ENCODE data around the gene PON3. TPM values are rescaled to one million over a fixed set of nuclear protein-coding genes. Genes with fewer than 3 reads are reported as not detected.

PON3 gene
- total RNA-seq (1 to 10 TPM in 1 of 2 donors, under 1 TPM in 1; 0.55 to 5.5 TPM), polyA plus RNA-seq (1 to 10 TPM in 1 of 2 donors, not detected in 1; 2.5 TPM)
- long read RNA-seq, donor 1, partial matches to known transcripts: 0 of 3 reads
- long read RNA-seq, donor 1, other reads (novel, unspliced or antisense): 3 of 3 reads
- long read RNA-seq, donor 2, partial matches to known transcripts: 0 of 1 reads
- long read RNA-seq, donor 2, other reads (novel, unspliced or antisense): 1 of 1 reads

- ATAC-seq (ENCODE audit: low FRiP score) (peak; percentile 47), DNase-seq (peak in 1 of 2 donors; percentile 47)
- H3K9me3 ChIP-seq (ENCODE audit: control insufficient read depth, low read length): no peaks in the 10 kb centered on the region
- no peaks in the 10 kb centered on the region for H3K36me3 ChIP-seq (ENCODE audit: control insufficient read depth in 1 of 2, insufficient read depth in 2 of 2, low read length in 1 of 2)
- intact Hi-C loops (cut with DNase I): no loop called here
- H3K27ac ChIP-seq (ENCODE audit: low read depth in 1 of 2, low read length in 2 of 2): no peak within 1 kb of the TSS
- H3K4me1 ChIP-seq (ENCODE audit: control insufficient read depth in 1 of 2, insufficient read depth in 2 of 2, low read length in 2 of 2): no peaks in the 10 kb centered on the region
- no peaks in the 10 kb centered on the region for H3K27me3 ChIP-seq (ENCODE audit: control insufficient read depth in 1 of 2, insufficient read depth in 2 of 2, low read length in 1 of 2)
- WGBS, 2 donors: 7% methylated on average over 53 to 68 of the region's 68 CpGs
- peak within 1 kb of the TSS in 1 of 2 donors; percentile 36 for H3K4me3 ChIP-seq (ENCODE audit: low read length in 2 of 2)
Observed at GRCh38 chr7:95396136-95397032, at the start of gene PON3. TSS of gene PON3 (minus strand) at chr7:95396375. CDS start at chr7:95396350, 25 bp downstream.

DNA sequence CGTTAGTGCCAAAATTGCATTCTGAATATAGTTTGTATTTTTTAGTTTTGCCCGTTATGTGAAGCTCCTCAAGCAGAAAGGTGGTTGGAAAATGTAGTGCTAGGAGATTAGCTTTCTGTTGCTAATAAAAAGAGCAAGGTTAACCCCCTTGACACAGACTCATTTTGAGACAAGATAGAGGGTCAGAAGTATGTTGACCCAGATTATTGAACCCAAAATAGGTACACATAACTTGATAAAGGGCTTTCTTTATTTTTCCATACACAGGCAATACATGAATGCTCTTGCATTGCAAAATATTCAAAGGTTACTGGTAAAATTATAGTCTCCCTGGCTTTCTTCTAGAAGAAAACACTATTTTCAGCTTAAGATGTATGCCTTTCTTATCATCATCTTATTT is 48.6 kb upstream of the PON3 start:
- Histone ChIP-seq H3K4me3 (ENCODE audit: low read length in 2 of 2) (no peak overlapping the region), H3K27ac (ENCODE audit: low read depth in 1 of 2, low read length in 2 of 2) (no peak overlapping the region), H3K27me3 (ENCODE audit: control insufficient read depth in 1 of 2, insufficient read depth in 2 of 2, low read length in 1 of 2) (no peaks in the 10 kb centered on the region), H3K36me3 (ENCODE audit: control insufficient read depth in 1 of 2, insufficient read depth in 2 of 2, low read length in 1 of 2) (no peaks in the 10 kb centered on the region), H3K9me3 (ENCODE audit: control insufficient read depth, low read length) (no peaks in the 10 kb centered on the region), H3K4me1 (ENCODE audit: control insufficient read depth in 1 of 2, insufficient read depth in 2 of 2, low read length in 2 of 2) (no peaks in the 10 kb centered on the region)
- intact Hi-C loops (cut with DNase I): no loop called here
- no peak for DNase-seq
- WGBS, 2 donors: 50 to 61% methylated on average over 2 of the region's 2 CpGs
- no peak for ATAC-seq (ENCODE audit: low FRiP score)

GRCh38 chr7:95441042-95441823 is 45.1 kb upstream of the PON3 start:
- WGBS, 2 donors: 80 to 91% methylated on average over 7 of the region's 7 CpGs
- no peaks in the 10 kb centered on the region for H3K4me1 ChIP-seq (ENCODE audit: control insufficient read depth in 1 of 2, insufficient read depth in 2 of 2, low read length in 2 of 2)
- ATAC-seq (ENCODE audit: low FRiP score) (no peak), DNase-seq (no peak)
- no peaks in the 10 kb centered on the region for H3K9me3 ChIP-seq (ENCODE audit: control insufficient read depth, low read length)
- H3K4me3 ChIP-seq (ENCODE audit: low read length in 2 of 2): no peak overlapping the region
- intact Hi-C loops (cut with DNase I): no loop called here
- H3K27me3 ChIP-seq (ENCODE audit: control insufficient read depth in 1 of 2, insufficient read depth in 2 of 2, low read length in 1 of 2): no peaks in the 10 kb centered on the region
- H3K36me3 ChIP-seq (ENCODE audit: control insufficient read depth in 1 of 2, insufficient read depth in 2 of 2, low read length in 1 of 2): no peaks in the 10 kb centered on the region
- H3K27ac ChIP-seq (ENCODE audit: low read depth in 1 of 2, low read length in 2 of 2): no peak overlapping the region

- intact Hi-C loops (cut with DNase I): no loop called here
- 93% methylated on average over 3 of the region's 3 CpGs for WGBS, 2 donors
- ATAC-seq (ENCODE audit: low FRiP score) (no peak), DNase-seq (no peak)
- no peaks in the 10 kb centered on the region for H3K9me3 ChIP-seq (ENCODE audit: control insufficient read depth, low read length)
- H3K27me3 ChIP-seq (ENCODE audit: control insufficient read depth in 1 of 2, insufficient read depth in 2 of 2, low read length in 1 of 2): no peaks in the 10 kb centered on the region
- H3K4me1 ChIP-seq (ENCODE audit: control insufficient read depth in 1 of 2, insufficient read depth in 2 of 2, low read length in 2 of 2): no peaks in the 10 kb centered on the region
- no peak overlapping the region for H3K27ac ChIP-seq (ENCODE audit: low read depth in 1 of 2, low read length in 2 of 2)
- H3K4me3 ChIP-seq (ENCODE audit: low read length in 2 of 2): no peak overlapping the region
- H3K36me3 ChIP-seq (ENCODE audit: control insufficient read depth in 1 of 2, insufficient read depth in 2 of 2, low read length in 1 of 2): no peaks in the 10 kb centered on the region
Observed at GRCh38 chr7:95440394-95441038, 44.3 kb upstream of the PON3 start.

- Histone ChIP-seq H3K9me3 (ENCODE audit: control insufficient read depth, low read length) (no peaks in the 10 kb centered on the region), H3K27me3 (ENCODE audit: control insufficient read depth in 1 of 2, insufficient read depth in 2 of 2, low read length in 1 of 2) (no peaks in the 10 kb centered on the region), H3K36me3 (ENCODE audit: control insufficient read depth in 1 of 2, insufficient read depth in 2 of 2, low read length in 1 of 2) (no peaks in the 10 kb centered on the region), H3K27ac (ENCODE audit: low read depth in 1 of 2, low read length in 2 of 2) (no peak overlapping the region), H3K4me1 (ENCODE audit: control insufficient read depth in 1 of 2, insufficient read depth in 2 of 2, low read length in 2 of 2) (no peaks in the 10 kb centered on the region), H3K4me3 (ENCODE audit: low read length in 2 of 2) (no peak overlapping the region)
- ATAC-seq (ENCODE audit: low FRiP score) (no peak), DNase-seq (no peak)
- intact Hi-C loops (cut with DNase I): no loop called here
- 88 to 90% methylated on average over 4 of the region's 4 CpGs for WGBS, 2 donors
Observed at GRCh38 chr7:95436407-95436806, 40.2 kb upstream of the PON3 start.

GRCh38 chr7:95435422-95435780 is 39.2 kb upstream of the PON3 start:
- 20 to 32% methylated on average over 9 of the region's 9 CpGs for WGBS, 2 donors
- no peaks in the 10 kb centered on the region for H3K27me3 ChIP-seq (ENCODE audit: control insufficient read depth in 1 of 2, insufficient read depth in 2 of 2, low read length in 1 of 2)
- peak overlapping the region; percentile 45 to 77 for H3K27ac ChIP-seq (ENCODE audit: low read depth in 1 of 2, low read length in 2 of 2)
- peak overlapping the region; percentile 57 to 91 for H3K4me3 ChIP-seq (ENCODE audit: low read length in 2 of 2)
- intact Hi-C loops (cut with DNase I): no loop called here
- no peaks in the 10 kb centered on the region for H3K9me3 ChIP-seq (ENCODE audit: control insufficient read depth, low read length)
- peak; percentile 48 for ATAC-seq (ENCODE audit: low FRiP score)
- no peaks in the 10 kb centered on the region for H3K4me1 ChIP-seq (ENCODE audit: control insufficient read depth in 1 of 2, insufficient read depth in 2 of 2, low read length in 2 of 2)
- H3K36me3 ChIP-seq (ENCODE audit: control insufficient read depth in 1 of 2, insufficient read depth in 2 of 2, low read length in 1 of 2): no peaks in the 10 kb centered on the region
- no peak for DNase-seq

GRCh38 chr7:95434557-95435421 is 38.6 kb upstream of the PON3 start, which contains the start of gene PON2:
TSS of gene PON2 (minus strand) at chr7:95435028. CDS start at chr7:95434951, 77 bp downstream.
- Histone ChIP-seq H3K27ac (ENCODE audit: low read depth in 1 of 2, low read length in 2 of 2) (peak within 1 kb of the TSS; percentile 45 to 77), H3K4me1 (ENCODE audit: control insufficient read depth in 1 of 2, insufficient read depth in 2 of 2, low read length in 2 of 2) (no peaks in the 10 kb centered on the region), H3K27me3 (ENCODE audit: control insufficient read depth in 1 of 2, insufficient read depth in 2 of 2, low read length in 1 of 2) (no peaks in the 10 kb centered on the region), H3K9me3 (ENCODE audit: control insufficient read depth, low read length) (no peaks in the 10 kb centered on the region), H3K36me3 (ENCODE audit: control insufficient read depth in 1 of 2, insufficient read depth in 2 of 2, low read length in 1 of 2) (no peaks in the 10 kb centered on the region), H3K4me3 (ENCODE audit: low read length in 2 of 2) (peak within 1 kb of the TSS; percentile 57 to 91)
- ATAC-seq (ENCODE audit: low FRiP score) (peak; percentile 95), DNase-seq (peak; percentile 85 to 93)
- intact Hi-C loops (cut with DNase I): no loop called here
- WGBS, 2 donors: 0 to 1% methylated on average over 54 to 58 of the region's 58 CpGs
